HepG2 (cell line): ENCODE measurements around the gene HPD.

Experiments used
- E2F1 ChIP-seq: sonication (generic); formaldehyde crosslinking; IDR thresholded peaks from 2 replicates; pipeline ENCODE4 v1.5.0; 2020; ENCODE audit warnings: missing genetic modification reagents
- NKX3-1 ChIP-seq: sonication (generic); formaldehyde crosslinking; IDR thresholded peaks from 2 replicates; pipeline ENCODE4 v1.5.0; 2020; ENCODE audit warnings: missing genetic modification reagents
- NR2F6 ChIP-seq, 2 experiments: IDR thresholded peaks; 2 replicates each; pipeline ENCODE4 v1.6.1; 2016; ENCODE audit warnings: antibody characterized with exemption in 1 of 2, mild to moderate bottlenecking in 1 of 2
- POLR2A ChIP-seq, 2 experiments: IDR thresholded peaks; 2 replicates each; pipeline ENCODE4 v1.6.1; 2011; ENCODE audit warnings: low read depth in 2 of 2, low read length in 2 of 2, mild to moderate bottlenecking in 1 of 2, moderate library complexity in 1 of 2; ENCODE audit not compliant: insufficient read depth in 1 of 2
- RAD51 ChIP-seq: fragments of 450-650 bp; IDR thresholded peaks from 2 replicates; pipeline ENCODE4 v1.6.1; 2016; ENCODE audit warnings: borderline replicate concordance
- RFX3 ChIP-seq: IDR thresholded peaks from 2 replicates; pipeline ENCODE4 v1.6.1; 2016; ENCODE audit warnings: missing biosample characterization, missing genetic modification reagents
- SP1 ChIP-seq, 2 experiments: fragments of 450-650 bp in 1 of 2; sonication (generic) in 1 of 2; formaldehyde crosslinking in 1 of 2; IDR thresholded peaks; 2 replicates each; pipeline versions ENCODE4 v1.4.0 to v1.6.1; 2016 to 2020; ENCODE audit warnings: missing genetic modification reagents in 1 of 2
- SP5 ChIP-seq: IDR thresholded peaks from 2 replicates; pipeline ENCODE4 v1.6.1; 2016; ENCODE audit warnings: low read depth, borderline replicate concordance
- ZBTB7A ChIP-seq: sonication (generic); formaldehyde crosslinking; IDR thresholded peaks from 2 replicates; pipeline ENCODE4 v1.8.0; 2022; ENCODE audit warnings: mild to moderate bottlenecking, missing genetic modification reagents
- ZFAT ChIP-seq: sonication (generic); formaldehyde crosslinking; conservative IDR thresholded peaks from 2 replicates; pipeline ENCODE4 v1.8.1; 2023; ENCODE audit warnings: missing genetic modification reagents, inconsistent platforms
- ZNF484 ChIP-seq: sonication (generic); formaldehyde crosslinking; IDR thresholded peaks from 2 replicates; pipeline ENCODE4 v1.5.1; 2020; ENCODE audit warnings: mild to moderate bottlenecking, low read depth, missing genetic modification reagents, borderline replicate concordance
- ZNF788 ChIP-seq: sonication (generic); formaldehyde crosslinking; IDR thresholded peaks from 2 replicates; pipeline ENCODE4 v1.5.0; 2020; ENCODE audit warnings: mild to moderate bottlenecking, missing genetic modification reagents, borderline replicate concordance
- TF ChIP-seq, protein P1 (sequence below): sonication (generic); formaldehyde crosslinking; IDR thresholded peaks from 2 replicates; pipeline ENCODE4 v1.5.0; 2020; ENCODE audit warnings: mild to moderate bottlenecking, missing genetic modification reagents, moderate library complexity

GRCh38 chr12:121797937-121798786 is 60.5 kb downstream of the HPD start:
- TF ChIP-seq POLR2A (IDR thresholded peaks at IDR 0.05; ENCODE audit: insufficient read depth in 1 of 2, low read depth in 2 of 2, low read length in 2 of 2), result no peak; a peak in 1 of 4 replicates
- TF ChIP-seq NKX3-1, result no peak
- no peak for TF ChIP-seq ZNF484 (CRISPR knock-in tag)
- no peak for TF ChIP-seq NR2F6 (IDR thresholded peaks at IDR 0.05)
- peak; percentile 69; the same call in 1 of the 2 replicates for TF ChIP-seq NR2F6 (CRISPR knock-in tag; IDR thresholded peaks at IDR 0.05)
- no peak for TF ChIP-seq SP1 (IDR thresholded peaks at IDR 0.05)
- TF ChIP-seq SP1 (CRISPR knock-in tag; IDR thresholded peaks at IDR 0.05), result no peak
- TF ChIP-seq ZBTB7A (CRISPR knock-in tag), result peak; percentile 82
- TF ChIP-seq ZNF788, result no peak
- TF ChIP-seq RFX3, result no peak
- TF ChIP-seq, protein P1, sequence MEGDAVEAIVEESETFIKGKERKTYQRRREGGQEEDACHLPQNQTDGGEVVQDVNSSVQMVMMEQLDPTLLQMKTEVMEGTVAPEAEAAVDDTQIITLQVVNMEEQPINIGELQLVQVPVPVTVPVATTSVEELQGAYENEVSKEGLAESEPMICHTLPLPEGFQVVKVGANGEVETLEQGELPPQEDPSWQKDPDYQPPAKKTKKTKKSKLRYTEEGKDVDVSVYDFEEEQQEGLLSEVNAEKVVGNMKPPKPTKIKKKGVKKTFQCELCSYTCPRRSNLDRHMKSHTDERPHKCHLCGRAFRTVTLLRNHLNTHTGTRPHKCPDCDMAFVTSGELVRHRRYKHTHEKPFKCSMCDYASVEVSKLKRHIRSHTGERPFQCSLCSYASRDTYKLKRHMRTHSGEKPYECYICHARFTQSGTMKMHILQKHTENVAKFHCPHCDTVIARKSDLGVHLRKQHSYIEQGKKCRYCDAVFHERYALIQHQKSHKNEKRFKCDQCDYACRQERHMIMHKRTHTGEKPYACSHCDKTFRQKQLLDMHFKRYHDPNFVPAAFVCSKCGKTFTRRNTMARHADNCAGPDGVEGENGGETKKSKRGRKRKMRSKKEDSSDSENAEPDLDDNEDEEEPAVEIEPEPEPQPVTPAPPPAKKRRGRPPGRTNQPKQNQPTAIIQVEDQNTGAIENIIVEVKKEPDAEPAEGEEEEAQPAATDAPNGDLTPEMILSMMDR (CRISPR knock-in tag), result no peak
- TF ChIP-seq ZFAT (CRISPR knock-in tag), result no peak
- no peak for TF ChIP-seq E2F1 (CRISPR knock-in tag)
- TF ChIP-seq RAD51, result no peak
- 0 out of 2 replicates have a peak, but pooled peaks have one; percentile 52 for TF ChIP-seq SP5
